WERI-Rb-1 (cell line): ENCODE results near the gene PARM1.

Source experiments
- DNase-seq: peaks from one replicate; pipeline ENCODE4 v3.0.0-alpha.2; 2020
- H3K27ac ChIP-seq: fragments of 250-450 bp; sonication (Bioruptor Pico); 2 replicates; pipeline ENCODE4 v1.5.1; 2020; ENCODE audit warnings: mild to moderate bottlenecking, moderate library complexity
- H3K27me3 ChIP-seq: fragments of 250-450 bp; sonication (Bioruptor Pico); 2 replicates; pipeline ENCODE4 v1.5.1; 2021; ENCODE audit warnings: mild to moderate bottlenecking, low read depth, moderate library complexity; ENCODE audit not compliant: insufficient read depth, severe bottlenecking
- H3K36me3 ChIP-seq: fragments of 250-450 bp; sonication (Bioruptor Pico); 2 replicates; pipeline ENCODE4 v1.5.1; 2020; ENCODE audit warnings: mild to moderate bottlenecking, moderate library complexity
- H3K4me3 ChIP-seq: 2 replicates; pipeline ENCODE4 v1.5.1; 2011; ENCODE audit warnings: low read depth, mild to moderate bottlenecking, control low read depth, low read length
- H3K9me3 ChIP-seq: fragments of 250-450 bp; sonication (Bioruptor Pico); 2 replicates; pipeline ENCODE4 v1.5.1; 2021; ENCODE audit warnings: mild to moderate bottlenecking, moderate library complexity; ENCODE audit not compliant: severe bottlenecking
- TF ChIP-seq, protein P1 (sequence below): IDR thresholded peaks from 2 replicates; pipeline ENCODE4 v1.5.1; 2011; ENCODE audit warnings: low read depth, mild to moderate bottlenecking, control low read depth, inconsistent platforms, low read length

PARM1 gene

DNA sequence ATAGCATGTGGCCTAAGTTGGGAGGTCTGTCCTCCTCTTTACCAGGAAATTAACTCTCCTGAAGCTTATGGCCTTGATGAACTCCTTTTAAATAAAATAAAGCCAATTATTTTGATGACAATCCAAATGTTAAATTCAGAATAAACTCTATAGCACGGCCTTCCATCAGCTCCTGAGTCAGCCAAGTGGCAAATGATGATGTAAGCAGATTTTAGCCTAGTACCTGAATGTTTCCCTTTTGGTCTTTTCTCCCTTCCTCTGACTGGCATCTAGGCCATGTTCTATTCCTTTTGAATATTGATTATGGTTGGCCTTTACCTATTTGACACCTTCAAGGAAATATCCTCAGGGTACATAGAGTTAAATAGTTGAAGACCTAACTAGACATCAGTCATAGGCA is 76.2 kb downstream of the PARM1 start:
- Histone ChIP-seq H3K36me3 (no peaks in the 10 kb centered on the region), H3K4me3 (no peak overlapping the region), H3K9me3 (no peaks in the 10 kb centered on the region), H3K27ac (no peak overlapping the region), H3K27me3 (no peaks in the 10 kb centered on the region)
- TF ChIP-seq, protein P1, sequence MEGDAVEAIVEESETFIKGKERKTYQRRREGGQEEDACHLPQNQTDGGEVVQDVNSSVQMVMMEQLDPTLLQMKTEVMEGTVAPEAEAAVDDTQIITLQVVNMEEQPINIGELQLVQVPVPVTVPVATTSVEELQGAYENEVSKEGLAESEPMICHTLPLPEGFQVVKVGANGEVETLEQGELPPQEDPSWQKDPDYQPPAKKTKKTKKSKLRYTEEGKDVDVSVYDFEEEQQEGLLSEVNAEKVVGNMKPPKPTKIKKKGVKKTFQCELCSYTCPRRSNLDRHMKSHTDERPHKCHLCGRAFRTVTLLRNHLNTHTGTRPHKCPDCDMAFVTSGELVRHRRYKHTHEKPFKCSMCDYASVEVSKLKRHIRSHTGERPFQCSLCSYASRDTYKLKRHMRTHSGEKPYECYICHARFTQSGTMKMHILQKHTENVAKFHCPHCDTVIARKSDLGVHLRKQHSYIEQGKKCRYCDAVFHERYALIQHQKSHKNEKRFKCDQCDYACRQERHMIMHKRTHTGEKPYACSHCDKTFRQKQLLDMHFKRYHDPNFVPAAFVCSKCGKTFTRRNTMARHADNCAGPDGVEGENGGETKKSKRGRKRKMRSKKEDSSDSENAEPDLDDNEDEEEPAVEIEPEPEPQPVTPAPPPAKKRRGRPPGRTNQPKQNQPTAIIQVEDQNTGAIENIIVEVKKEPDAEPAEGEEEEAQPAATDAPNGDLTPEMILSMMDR: no peak
- no peak for DNase-seq

DNA sequence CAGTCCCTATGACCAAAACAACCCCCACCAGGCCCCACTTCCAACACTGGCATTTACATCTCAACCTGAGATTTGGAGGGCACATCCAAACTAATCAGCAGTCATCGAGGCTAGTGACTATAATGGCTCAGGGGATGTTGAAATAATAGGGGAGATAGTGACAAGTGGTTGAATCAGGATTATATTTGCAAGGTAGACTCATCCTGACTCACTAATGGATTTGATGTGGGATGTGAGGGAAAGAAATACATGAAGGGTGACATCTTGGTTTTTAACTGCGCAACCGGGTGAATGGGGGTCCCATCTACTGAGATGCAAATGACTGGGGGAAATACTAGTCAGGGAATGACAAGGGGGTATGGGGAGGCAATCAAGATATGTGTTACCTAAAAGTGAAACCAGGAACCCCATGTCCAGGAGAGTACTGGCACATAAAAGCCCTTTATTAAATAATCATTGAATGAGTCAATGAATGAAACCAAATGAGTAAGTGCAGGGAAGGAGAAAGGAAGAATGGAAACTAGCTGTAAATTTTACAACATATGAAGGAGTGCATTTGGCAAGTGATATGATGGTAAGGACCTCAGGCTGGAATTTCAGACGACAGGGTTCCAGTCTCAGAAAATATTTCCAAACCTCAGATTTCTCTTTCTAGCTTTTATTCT is 78.3 kb downstream of the PARM1 start:
- no peak for DNase-seq
- Histone ChIP-seq H3K4me3 (no peak overlapping the region), H3K27me3 (no peaks in the 10 kb centered on the region), H3K36me3 (no peaks in the 10 kb centered on the region), H3K27ac (no peak overlapping the region), H3K9me3 (no peaks in the 10 kb centered on the region)
- TF ChIP-seq, protein P1: no peak

DNA sequence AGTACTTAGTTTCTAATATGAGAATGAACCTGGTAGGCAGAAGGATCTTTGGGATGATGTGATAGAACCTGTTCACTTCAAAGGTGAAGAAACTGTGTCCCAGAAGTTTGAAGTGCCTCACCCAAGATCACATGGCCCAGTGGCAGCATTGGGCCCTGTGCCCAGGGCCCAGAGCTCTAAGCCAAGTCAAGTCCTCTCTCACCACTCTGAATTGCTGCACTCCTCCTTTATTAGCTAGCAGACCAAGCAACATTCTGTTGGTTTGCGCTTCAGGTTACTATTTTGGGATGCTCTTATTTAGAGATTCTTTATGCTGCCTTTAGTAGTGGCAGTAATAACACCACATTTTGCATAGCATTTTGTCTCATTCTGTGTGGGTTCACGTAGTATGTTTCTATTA is 82.7 kb downstream of the PARM1 start:
- DNase-seq: no peak
- no peak overlapping the region for H3K4me3 ChIP-seq
- H3K36me3 ChIP-seq: no peaks in the 10 kb centered on the region
- TF ChIP-seq, protein P1: no peak
- H3K9me3 ChIP-seq: no peaks in the 10 kb centered on the region
- no peaks in the 10 kb centered on the region for H3K27me3 ChIP-seq
- H3K27ac ChIP-seq: no peak overlapping the region

- no peaks in the 10 kb centered on the region for H3K36me3 ChIP-seq
- H3K27ac ChIP-seq: no peak overlapping the region
- no peaks in the 10 kb centered on the region for H3K27me3 ChIP-seq
- no peak for DNase-seq
- TF ChIP-seq, protein P1: no peak
- H3K4me3 ChIP-seq: no peak overlapping the region
- H3K9me3 ChIP-seq: no peaks in the 10 kb centered on the region
These were observed 83.6 kb downstream of the PARM1 start for GRCh38 chr4:75016472-75016871.

GRCh38 chr4:75018811-75019479 is 86.0 kb downstream of the PARM1 start:
- H3K4me3 ChIP-seq: no peak overlapping the region
- H3K9me3 ChIP-seq: no peaks in the 10 kb centered on the region
- H3K27ac ChIP-seq: no peak overlapping the region
- H3K27me3 ChIP-seq: no peaks in the 10 kb centered on the region
- no peaks in the 10 kb centered on the region for H3K36me3 ChIP-seq
- DNase-seq: no peak
- TF ChIP-seq, protein P1: no peak
